G401.6 (cell line): ENCODE results near the gene GNAZ.

ENCODE experiments used
- FAIRE-seq: peaks from 2 replicates; lab custom pipeline; 2012; peaks lifted over from hg19 to GRCh38; lab: Jason Lieb, UNC

The GNAZ gene

DNA sequence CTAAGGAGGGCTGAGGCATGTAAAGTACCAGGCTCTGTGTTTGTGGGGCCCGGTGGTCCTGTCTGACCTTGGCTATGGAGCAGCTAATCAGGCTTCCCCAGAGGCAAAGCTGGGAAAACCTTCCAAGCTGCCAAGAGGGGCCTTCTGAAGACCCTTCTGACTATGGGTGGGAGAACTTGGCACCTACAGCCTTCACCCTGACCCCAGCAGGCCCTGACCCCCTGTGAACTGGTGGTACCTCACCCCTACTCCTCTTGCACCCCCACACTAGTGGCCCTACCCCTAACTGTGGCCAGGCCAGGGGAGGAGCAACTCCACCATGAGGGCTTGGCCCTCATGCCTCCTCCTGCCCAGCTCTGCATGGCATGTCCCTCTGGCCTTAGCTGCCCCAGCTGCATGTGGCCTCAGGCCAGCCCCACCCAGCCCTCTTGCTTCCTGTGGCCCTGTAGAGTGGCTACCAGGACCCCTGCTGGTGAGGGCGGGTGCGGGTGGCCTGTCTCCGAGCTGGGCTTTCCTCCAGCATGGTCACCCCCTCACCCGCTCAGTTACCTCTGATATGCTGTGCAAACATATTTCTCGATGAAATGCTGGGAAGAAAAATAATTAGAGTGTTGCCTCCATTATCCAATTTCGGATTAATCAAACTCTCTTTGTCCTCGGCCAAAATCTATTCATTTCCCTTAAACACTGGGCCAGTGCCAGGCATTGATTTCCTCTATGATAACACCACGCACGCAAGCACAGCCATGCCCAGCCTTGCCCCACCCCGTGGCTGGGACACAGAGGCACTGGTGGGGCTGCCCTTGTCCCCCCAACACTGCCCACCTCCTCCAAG lies 7.5 kb downstream of the GNAZ start:
- no peak for FAIRE-seq

DNA sequence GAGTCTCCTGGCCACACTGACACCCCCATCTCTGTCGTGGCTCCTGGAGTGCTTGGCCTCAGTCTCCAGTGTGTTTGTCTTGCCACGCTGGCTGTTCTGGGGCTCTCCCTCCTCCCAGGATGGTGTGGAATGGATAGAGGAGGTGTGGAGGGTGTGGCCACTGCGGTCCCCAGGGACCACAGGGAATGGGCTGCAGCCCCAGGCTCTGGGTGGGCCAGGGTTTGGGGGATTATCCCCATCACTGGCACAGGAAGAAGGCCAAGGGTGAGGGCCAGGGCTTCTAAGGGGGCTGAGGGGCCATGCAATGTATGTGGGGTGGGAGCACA lies 8.1 kb downstream of the GNAZ start:
- FAIRE-seq = no peak

DNA sequence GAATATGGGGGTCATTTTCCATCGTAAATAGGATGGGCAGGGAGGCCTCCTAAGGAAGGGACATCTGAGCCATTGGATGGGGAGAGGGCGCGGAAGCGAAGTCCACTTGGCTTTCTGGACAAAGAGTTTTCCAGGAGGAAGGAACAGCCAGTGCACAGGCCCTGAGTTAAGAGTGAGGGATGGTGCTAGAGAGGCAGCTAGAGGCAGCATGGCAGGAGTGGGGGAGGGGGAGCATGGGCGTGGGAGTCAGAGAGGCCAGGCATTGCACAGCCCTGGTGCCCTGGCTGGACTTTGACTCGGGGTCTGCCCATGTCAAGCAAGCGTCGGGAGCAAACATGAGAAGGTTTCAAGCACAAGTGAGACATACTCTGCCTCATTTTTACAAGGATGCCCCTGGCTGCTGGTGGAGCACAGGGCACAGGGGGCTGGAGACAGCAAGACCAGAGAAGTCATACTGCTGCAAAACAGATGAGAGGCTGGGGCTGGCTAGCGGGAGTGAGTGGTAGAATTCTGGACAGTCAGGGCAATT lies 9.0 kb downstream of the GNAZ start:
- no peak for FAIRE-seq

DNA sequence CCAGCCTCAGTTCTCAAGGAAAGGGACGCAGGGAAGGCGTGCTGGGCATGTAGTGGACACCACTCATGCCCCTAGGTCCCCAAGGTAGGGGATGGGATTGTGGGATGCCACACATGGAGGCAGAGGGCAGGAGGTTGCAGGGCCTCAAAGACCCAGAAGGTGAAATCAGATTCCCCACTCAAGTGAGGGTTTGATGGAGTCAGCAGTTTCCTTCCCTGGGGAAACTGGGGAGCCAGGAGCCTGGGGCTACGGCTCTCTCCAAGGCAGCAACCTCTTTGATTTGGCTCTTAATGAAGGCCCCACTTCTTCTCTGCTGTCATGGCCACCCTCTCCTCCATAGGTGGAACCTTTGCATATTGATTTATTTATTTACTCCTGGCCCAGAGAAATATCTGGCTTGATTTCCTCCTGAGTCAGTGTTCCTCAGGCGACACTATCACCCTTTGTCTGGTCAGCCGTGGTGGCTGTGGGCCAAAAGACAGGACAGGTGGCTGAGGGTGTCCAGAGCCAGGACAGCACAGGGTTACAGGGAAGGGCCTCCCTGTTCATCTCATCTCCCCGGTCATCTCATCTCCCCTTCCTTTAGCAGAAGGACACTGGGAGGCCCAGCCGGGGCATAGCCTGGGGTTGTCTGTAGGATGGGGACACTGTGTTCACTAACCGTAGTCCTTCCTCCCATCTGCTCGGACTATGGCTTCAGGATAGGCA lies 9.6 kb downstream of the GNAZ start:
- FAIRE-seq = no peak

DNA sequence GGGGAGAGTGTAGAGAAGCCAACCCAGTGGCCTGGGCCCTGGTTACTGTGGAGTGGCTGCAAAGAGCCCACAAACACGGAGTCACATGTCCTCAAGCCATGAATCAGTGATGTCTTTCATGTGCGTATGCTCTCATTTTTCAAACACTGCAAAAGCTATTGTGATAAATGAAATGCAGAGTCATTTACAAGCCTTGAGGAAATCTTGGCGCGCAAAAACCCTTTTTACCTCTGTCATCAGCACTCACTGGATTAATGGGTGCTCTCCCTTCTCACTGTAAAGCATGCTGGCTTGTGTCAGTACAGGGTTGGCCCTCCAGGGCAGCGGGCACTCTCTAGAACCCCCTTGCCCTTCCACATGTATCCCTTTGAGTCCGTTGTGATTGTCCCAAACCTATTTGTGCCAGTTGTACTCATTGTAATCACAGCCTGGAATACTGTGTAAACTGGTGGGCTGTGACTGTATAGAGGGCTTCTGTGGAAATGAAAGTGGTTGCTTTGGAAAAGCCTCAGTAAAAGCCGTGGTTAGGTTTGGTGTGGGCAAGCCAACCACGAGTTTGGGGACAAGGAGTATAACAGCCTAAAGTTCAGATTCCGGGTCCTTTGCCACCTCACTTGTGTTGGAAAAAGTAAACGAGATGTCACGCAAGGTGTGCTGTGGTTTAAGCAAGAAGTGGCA lies 10.4 kb downstream of the GNAZ start:
- no peak for FAIRE-seq

DNA sequence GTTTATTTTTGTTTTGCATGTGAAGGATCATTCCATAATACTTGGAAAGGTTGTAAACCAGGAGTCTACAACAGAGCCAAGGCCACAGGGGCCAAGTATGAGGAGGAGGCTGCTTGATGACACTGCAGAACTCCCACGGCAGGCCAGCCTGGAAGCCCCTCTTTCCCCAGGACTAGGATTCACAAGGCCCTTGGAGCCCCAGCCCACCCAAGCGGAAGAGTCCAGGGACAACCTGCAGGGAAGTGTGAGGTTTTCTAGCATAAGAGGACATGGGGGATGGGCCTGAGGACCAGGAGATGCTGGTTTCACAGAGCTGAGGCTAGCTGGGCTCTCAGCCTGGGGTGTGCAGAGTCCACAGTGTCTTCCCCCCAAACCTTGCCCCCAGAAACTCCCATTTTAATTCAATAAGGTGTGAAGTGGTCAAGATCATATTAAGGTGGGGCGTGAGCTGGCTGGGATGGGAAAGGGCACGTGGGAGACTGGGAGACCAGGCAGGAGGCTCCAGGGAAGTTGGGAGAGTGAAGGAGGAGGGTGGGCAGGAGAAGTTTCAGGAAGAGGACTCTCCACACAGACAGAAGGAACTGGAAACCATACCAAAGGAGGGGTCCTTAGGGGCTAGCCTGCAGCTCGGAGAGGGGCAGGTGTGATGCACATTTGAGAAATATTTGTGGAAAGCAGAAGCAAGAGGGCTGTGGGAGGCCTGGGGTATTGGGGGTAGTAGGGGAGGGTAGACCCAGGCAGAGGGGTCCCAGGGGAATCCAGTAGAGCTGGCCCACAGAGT lies 12.4 kb downstream of the GNAZ start:
- no peak for FAIRE-seq

DNA sequence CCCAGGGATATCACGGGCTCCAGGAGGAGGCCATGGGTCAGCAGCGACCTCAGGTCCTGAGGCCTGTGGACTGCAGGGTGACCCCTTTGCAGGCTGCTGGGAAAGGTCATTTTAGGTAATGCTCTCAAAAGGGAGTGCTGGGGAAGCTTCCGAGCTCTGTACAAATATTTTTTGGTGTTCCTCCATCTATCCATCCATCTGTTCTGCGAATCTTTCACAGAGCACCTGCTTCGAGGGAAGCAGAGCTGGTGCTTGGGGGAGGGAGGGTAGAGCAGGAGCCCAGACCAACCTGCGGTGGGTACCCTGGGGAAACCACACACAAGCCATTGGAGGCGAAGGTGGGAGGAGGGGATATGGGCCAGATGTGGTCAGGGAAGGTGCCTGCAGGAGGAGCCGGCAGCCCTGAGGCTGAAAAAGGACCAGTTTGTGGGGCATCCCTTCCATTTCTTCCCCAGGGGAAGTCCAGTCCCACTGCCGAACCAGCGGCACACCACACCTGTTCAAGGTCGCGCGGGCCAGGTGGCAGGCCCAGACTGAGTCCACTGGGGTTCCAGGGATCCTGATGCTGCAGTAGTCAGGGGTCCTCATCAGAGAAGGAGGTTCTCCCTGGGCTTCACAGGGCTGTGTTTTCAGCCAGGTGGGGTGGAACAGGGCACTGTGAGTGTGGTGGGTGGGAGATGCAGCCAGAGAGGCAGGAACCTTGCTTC lies 13.1 kb downstream of the GNAZ start:
- no peak for FAIRE-seq

DNA sequence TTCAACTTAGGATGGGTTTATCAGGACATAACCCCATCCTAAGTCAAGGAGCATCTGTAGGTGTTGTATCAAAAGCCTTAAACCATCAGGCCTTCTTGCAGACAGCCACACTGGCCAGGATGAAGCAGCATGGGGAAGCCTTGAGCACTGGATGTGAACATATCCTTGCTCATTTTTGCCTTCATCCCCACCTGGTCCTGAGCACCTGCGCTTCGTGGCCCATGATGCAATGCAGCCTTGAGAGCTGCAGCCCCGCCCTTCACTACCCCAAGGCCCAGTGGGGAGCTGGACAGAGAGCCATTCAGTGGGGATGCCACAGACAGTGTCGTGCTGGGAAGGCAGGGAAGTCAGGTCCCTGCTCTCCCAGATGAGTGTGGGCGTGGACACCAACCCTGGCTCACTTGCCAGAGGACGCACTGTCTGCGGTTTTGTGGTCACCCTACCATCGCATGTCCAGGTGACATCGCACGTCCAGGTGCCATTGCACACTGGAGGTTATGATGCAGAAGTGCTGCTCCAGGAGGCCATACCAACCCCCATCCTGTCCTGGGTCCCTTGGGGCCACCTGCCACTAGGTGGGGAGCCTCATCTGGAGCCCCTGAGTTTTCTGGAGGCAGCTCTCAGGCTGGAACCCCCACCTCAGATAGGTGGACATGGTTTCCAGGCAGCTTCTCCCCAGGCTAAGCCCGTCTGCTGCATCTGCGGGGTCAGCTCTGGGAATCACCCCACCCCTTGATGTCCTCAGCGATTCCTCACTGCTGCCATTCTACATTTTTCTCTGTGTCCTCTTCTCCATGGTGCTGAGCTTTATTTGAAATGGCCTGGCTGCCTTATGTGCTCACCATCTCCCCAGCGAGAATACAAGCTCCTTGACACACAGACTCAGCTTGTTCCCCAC lies 14.4 kb downstream of the GNAZ start:
- no peak for FAIRE-seq

DNA sequence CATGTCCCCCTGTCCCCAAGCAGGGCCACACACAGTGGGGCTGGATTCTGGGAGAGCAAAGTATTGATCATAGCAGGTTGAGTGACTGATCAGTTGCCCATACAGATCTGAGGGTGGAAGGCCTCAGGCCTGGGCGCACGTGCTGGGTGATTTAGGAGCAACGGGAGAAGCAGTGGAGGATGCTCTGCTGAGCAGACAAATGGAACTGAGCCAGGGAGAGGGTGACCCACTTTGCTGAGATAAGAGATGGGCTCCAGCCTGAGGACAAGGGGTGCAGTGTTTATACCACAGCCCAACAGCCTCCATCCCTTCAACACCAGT lies 15.0 kb downstream of the GNAZ start:
- no peak for FAIRE-seq

DNA sequence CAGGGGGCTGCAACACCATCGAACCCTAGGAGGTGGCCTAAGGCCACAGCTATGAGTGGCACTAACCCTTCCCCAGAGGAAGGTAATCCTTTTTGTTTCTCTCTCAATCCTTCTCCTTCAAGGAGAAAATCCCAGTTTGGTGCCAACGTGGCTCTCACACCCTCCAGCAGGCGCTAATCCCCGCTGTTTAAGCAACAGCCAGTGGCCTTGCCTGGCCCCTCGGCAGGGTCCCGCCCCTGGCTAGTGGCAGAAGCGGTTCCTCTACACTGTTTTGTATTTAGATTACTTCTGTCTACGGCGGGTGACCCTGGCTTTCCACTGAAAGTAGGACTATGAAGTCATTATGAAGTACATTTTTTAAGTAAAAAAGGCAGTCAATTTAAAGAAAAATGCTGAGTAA lies 15.5 kb downstream of the GNAZ start:
- FAIRE-seq = no peak

DNA sequence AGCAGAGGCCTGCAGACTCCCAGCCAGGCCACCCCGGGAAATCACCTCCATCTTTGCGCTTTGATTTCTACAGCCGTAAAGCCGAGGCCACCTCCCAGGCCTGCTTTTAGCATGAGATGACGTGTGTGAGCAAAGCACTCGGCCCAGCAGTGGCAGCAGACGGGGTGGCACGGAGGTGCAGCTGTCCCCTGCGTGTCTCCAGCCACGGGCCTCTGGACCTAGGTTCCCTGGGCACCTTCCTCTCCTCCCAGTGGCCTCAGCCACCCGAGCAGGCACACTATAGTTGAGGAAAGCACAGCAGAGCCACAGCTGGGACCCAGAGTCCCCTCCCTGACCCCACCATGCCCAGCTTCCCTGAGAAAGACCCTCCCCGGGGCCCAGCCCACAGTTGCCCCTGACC lies 15.9 kb downstream of the GNAZ start:
- FAIRE-seq = no peak

DNA sequence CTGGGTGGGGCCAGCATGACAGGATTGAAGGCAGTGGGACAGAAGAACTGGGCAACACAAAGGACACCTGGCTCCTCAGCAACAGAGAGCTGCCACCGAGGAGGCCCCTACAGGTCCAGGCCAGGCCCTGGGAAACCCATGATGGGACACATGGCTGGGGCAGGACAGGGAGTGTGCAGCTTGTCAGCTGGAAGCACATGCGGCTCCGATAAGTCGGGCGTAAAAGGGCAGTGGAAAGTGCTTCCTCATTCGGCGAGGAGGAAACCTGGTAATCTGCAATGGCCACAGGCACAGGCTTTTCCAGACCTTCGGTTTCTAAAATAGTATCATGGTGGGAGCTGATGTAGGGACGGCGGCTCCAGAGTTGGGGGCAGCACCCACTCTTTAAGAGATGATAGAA lies 16.5 kb downstream of the GNAZ start:
- no peak for FAIRE-seq

DNA sequence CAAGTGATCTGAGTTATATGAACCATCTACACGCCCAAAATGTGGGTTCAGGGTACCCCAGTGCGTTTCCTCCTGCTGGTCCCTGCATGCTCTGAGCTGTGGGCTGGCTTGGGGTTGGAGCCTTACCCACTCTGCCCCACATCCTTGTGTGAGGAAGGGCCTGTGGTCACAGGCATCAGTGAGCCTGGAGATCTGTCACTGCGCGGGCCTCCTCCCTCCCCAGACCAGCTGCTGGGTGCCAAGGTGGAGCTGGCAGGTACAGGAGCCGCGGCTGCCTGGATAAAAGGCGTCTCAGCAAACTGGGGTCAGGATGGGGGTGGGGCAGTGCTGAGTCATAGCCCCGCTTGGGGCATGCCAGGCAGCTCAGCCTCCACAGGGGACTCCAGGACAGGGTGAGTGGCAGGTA lies 17.9 kb downstream of the GNAZ start:
- FAIRE-seq = no peak

DNA sequence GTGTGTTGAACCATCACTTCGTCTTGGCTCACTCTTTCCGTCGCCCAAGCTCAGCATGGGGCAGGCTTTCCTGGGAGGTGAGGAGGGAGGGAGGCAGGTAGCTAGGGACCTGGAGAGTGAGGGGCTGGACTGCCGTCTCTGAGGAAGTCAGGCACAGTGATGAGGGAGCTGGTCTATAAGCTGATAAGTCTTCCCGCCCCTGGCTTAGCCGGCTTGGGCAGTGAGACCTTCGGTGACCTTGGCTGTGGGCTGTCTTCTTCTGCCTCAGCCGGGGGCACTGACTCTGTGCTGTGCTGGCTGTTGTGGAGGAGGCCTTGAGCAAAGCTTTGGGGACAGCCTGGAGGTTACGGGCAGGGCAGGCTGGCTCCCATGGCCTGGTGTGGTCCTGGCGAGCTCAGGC lies 18.7 kb downstream of the GNAZ start:
- no peak for FAIRE-seq

DNA sequence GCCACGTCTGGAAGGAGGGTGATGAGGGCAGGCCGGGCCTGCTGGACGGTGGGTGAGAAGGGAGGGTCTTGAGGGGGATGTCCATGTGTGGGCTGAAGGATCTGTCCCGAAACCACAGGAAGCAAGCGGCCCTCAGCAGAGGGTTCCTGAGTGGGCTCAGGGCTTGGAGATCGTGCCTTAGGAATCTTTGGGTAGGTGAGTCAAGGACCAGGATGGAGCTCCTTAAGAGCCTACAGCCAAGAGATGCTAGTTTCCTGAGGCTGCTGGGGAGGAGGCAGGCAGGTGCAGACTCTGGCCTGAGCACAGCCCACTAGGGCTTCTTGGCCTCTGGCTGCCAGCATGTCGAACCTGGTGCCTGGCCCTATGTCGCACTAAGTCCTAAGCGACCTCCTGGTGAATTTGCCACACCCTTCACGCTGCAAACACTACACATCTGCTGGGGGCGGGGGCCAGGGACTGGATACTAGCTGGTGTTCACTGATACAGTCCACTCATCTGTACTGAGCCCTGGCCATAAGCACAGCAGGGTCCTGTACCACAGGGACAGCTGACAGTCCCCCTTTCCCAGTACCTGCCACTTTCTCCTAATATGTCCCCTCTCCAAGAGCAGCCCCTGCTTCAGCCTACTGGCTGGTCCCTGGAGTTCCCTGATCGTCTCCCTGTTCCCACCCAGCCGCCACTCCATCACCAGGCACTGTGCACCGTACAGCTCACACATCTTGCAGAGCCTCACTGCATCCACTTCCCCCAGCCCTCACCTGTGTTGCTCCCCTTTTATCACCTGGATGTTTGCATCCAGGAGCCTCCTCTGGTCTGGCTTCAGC lies 19.5 kb downstream of the GNAZ start:
- no peak for FAIRE-seq

DNA sequence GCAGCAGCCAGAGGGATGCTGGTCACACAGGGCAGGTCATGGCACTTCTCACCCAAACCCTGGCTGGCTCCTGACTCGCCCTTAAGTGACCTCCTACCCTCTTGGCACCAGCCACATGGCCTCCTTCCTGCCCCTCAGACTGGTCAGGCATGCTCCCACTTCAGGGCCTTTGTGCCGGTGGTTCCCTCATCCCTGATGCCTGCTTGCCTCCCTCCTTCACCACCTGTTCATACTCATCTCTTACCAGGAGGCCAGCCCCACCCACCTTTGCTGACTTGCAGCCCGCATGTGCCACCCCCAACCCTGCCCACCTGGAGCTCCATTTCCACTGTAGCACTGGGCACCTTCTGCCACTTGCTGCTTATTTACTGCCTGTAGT lies 20.1 kb downstream of the GNAZ start:
- FAIRE-seq = no peak

DNA sequence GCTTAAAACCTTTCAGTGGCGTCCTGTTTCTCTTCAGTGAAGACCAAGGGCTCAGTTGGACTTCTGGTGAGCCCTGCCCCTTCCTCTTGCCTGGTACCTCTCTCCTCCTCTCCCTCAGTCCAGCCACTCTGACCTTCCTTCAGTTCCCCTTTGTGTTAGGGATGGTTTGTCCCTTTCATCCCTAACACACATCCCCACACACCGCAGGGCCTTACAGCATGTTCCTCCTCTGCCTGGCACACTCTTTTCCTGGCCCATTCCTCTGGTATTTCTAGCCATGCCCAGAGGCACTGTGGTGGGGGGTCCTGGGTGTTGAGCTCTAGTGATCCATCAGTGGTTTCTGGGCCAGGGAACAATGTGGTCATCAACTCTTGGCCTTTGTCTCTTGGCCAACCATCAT lies 21.4 kb downstream of the GNAZ start:
- FAIRE-seq = no peak

DNA sequence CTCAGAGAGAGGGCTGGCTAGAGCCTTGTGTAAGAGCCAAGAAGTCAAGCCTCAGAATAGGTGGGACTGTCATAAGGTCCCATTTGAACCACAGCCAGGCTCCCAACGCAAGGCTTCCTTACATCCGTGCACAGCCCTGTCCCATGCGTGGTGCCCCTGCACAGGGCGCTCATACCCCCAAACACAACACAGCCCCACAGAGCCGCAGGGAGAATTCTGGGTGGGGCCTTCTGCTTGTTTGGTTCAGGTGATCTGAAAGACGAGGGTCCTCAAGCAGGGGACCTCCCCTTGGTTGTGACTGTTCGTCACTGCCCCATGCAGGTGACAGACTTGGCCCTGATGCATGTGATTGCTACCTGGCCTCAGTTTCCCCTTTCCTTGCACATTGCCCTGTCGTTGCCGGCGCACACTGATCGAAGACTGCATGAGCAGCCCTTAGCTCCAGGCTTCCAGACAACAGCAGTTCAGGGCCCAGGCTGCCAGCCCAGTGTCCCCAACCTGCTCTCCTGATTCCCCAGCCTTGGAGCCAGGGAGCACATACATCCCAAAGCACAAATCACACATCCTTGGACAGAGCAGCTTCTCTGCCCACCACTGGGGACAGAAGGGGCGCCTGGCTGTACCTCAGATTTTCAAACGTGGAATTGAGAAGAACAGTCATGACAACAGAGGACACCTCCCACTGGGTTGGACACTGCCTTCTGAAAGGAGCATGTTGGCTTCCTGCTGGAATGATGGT lies 22.1 kb downstream of the GNAZ start:
- no peak for FAIRE-seq

DNA sequence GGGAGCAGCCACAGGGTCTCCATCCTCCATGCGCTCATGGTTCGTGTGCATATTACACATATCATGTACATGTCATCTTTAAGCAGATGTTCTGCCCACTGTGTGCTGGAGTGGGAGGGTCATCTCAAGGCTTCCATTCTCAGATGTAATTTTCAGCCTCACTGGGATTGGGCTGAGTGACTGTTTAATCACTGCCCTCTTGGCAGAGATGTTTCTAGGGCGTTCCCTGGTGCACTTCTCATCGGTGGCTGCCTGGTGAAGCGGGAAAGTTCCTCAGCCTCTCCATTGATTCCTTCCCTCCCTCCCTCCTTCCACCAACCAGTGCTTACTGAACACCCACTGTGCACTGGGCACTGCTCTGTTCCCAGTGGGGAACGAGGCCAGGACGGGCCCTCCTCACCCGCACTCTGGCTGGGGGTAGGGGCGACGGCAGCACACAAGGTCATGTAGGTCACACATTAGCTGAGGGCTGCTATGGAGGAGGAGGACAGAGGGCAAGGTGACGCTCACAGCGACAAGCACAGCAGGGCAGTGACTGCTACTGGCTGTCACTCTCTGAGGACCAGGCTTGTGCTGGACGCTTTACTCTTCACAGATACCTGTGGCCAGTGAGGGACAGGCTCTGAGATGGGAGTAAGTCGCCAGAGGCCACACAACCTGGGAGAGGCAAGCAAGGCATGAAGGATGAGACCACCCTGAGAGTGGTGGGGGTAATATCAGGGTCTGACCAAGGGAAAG lies 22.9 kb downstream of the GNAZ start:
- FAIRE-seq = no peak
